KOPT-K1 (cell line): ENCODE results near the gene DELE1.

Experiments used
- H3K27ac ChIP-seq: fragments of 200-600 bp; sonication (generic); 2 replicates; pipeline ENCODE4 v1.5.1; 2016; ENCODE audit warnings: antibody characterized with exemption, mild to moderate bottlenecking, low read depth, low read length; ENCODE audit not compliant: poor library complexity, severe bottlenecking
- H3K36me3 ChIP-seq: fragments of 200-600 bp; sonication (generic); 2 replicates; pipeline ENCODE4 v1.5.1; 2017; ENCODE audit warnings: antibody characterized with exemption, mild to moderate bottlenecking, low read length, moderate library complexity; ENCODE audit not compliant: insufficient read depth
- H3K9me3 ChIP-seq: fragments of 200-600 bp; sonication (generic); 2 replicates; pipeline ENCODE4 v1.5.1; 2017; ENCODE audit warnings: antibody characterized with exemption, low read length, mild to moderate bottlenecking; ENCODE audit not compliant: insufficient read depth, poor library complexity, severe bottlenecking

DELE1 gene

DNA sequence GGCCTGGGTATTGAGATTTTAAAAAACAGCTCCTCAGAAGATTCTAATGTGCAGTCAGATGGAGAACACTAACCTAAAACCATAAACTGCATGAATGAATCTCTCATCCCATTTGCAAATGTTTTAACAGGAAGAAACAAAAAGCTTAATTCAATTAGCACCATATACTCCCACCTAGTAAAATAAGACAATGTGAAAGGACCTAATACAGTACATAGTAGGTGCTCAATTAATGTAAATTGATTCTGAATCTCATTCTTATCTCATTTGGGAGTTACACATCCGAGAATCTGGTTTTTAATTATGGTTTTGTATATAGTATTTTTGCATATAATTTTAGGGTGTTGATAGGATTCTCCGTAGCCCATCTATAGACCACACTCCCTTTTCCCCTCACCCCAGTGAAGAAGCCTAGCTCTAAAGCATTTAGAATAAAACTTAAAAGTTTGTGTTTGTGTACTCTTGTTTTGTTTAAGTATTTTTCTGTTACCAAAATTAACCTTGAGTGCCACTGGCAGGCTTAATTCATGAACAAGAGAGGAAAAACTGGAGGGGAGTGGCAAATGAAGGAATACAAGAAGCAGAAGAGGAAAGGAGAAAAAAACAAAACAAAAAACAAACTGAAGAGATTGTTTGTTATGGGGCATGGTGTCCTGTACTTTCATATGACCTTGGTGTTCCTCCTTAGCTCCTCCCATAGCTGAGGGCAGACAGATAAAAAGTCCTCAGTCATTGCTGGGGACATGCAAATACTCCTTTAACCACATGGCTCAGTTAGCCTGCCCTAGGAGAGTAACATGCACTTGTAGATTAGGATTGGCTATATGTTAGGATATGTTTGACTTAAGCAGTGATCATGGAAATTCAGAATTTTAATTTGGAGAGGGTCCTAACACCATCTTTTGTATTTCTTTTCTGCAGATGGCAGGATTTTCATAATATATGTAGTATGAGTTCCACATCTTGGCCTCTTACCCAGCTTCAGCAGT, 46.4 kb downstream of the DELE1 start:
- Histone ChIP-seq H3K9me3 (no peaks in the 10 kb centered on the region), H3K36me3 (peaks cover 27% of the 10 kb centered on the region), H3K27ac (peak overlapping the region; percentile 85)

GRCh38 chr5:141973871-141974595, 50.4 kb downstream of the DELE1 start:
- H3K9me3 ChIP-seq, result no peaks in the 10 kb centered on the region
- no peak overlapping the region for H3K27ac ChIP-seq
- peaks cover 61% of the 10 kb centered on the region for H3K36me3 ChIP-seq

GRCh38 chr5:141976176-141976575, 52.5 kb downstream of the DELE1 start:
- Histone ChIP-seq H3K9me3 (no peaks in the 10 kb centered on the region), H3K36me3 (peaks cover 82% of the 10 kb centered on the region), H3K27ac (no peak overlapping the region)

DNA sequence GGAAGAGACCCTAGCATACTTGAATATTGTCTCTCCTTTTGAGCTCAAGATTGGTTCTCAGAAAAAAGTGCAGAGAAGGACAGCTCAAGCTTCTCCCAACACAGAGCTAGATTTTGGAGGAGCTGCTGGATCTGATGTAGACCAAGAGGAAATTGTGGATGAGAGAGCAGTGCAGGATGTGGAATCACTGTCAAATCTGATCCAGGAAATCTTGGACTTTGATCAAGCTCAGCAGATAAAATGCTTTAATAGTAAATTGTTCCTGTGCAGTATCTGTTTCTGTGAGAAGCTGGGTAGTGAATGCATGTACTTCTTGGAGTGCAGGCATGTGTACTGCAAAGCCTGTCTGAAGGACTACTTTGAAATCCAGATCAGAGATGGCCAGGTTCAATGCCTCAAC, 54.7 kb downstream of the DELE1 start:
- Histone ChIP-seq H3K36me3 (peaks cover 94% of the 10 kb centered on the region), H3K9me3 (no peaks in the 10 kb centered on the region), H3K27ac (no peak overlapping the region)

- peaks cover 100% of the 10 kb centered on the region for H3K36me3 ChIP-seq
- H3K9me3 ChIP-seq, result no peaks in the 10 kb centered on the region
Observed at GRCh38 chr5:141982626-141983025, 59.0 kb downstream of the DELE1 start.

DNA sequence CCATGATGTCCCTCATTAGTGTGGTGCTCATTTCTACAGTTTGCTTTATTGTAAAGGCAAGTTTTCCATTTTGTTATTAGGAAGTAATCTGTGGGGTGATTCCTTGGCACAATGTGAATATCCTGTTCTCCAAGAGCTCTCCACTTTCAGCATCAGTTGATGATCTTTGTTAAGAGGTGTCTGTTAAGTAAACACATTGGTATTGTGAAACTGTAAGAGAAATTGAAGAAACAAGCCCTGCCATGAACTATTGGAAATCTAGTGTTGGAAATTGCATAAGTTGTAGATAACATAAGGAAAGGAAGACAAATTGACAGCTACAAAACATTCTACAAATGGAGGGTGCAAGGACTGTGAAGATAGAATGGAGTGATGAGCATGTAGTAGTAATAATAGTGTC, 62.4 kb downstream of the DELE1 start:
- no peak overlapping the region for H3K27ac ChIP-seq
- no peaks in the 10 kb centered on the region for H3K9me3 ChIP-seq
- H3K36me3 ChIP-seq, result peaks cover 86% of the 10 kb centered on the region

More at GRCh38 chr5:141982626-141983025, 59.0 kb downstream of the DELE1 start:
- H3K27ac ChIP-seq, result no peak overlapping the region

DNA sequence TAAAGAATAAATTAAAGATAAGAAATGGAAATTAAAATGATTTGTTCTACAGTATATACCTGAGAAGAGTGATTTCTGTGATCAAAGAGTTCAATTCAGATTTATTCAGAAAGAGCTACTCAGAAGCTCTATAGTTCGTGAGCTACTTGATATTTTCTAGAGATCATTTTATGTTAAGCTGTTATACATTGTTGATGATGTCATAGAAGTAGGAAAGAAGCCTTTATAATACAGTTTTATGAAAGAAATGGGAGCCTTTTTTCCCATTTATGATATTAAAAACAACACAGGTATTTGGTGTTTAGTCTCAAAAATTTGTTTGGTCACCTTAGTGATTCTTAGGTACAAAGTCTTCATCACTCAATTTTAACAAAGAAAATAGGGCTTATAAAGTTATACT, 66.0 kb downstream of the DELE1 start:
- H3K36me3 ChIP-seq, result peaks cover 81% of the 10 kb centered on the region
- no peaks in the 10 kb centered on the region for H3K9me3 ChIP-seq
- H3K27ac ChIP-seq, result no peak overlapping the region
